IMR-90 (cell line): ENCODE data around the gene PRPF4.

Experiments used
- BHLHE40 ChIP-seq: fragments of 150-350 bp; IDR thresholded peaks from 2 replicates; pipeline ENCODE4 v1.6.1; 2016; ENCODE audit warnings: mild to moderate bottlenecking, low read depth, low read length
- MAFK ChIP-seq: IDR thresholded peaks from 2 replicates; pipeline ENCODE4 v1.6.1; 2012; ENCODE audit warnings: low read depth, low read length, improper control_type of control experiment
- MXI1 ChIP-seq: IDR thresholded peaks from 2 replicates; pipeline ENCODE4 v1.6.1; 2012; ENCODE audit warnings: low read depth, mild to moderate bottlenecking, low read length, moderate library complexity, borderline replicate concordance
- TF ChIP-seq, protein P1 (sequence below): conservative IDR thresholded peaks from 2 replicates; pipeline ENCODE4 v1.5.1; 2012; ENCODE audit warnings: mild to moderate bottlenecking, low read depth, low read length, improper control_type of control experiment

DNA sequence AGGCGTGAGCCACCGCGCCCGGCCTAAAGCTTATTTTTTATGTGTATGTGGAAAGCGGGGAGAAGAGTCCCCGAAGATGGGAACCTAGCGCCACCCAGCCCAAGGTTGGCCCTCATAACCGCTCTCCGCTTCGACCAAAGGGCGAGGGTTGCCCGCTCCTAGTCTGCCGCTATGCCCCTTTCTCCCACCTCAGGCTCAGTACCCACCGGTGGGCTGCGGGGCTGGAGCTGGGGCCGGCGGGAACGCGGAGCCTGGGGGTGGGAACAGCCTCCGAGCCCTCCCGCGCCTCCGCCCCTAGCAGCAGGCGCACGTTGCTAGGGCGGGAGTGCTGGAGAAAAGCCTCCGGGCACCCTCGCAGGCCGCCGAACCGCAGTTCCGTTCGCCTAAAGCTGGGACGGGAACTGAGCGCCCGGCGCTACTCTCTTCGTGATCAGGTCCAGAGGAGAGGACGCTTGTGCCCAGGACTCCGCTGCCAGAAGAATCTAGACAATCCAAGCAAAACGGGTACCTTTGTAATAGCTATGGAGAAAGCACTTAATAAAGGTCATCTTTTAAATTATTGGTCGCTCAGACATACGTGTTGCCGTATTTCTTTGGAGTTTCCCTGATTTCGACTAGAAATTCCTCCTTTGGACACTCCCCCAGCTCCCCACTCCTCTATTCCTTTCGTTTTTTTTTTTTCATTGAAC, 64.7 kb downstream of the PRPF4 start, which contains the start of gene WDR31:
- TF ChIP-seq MXI1 (peak; percentile 71; the same call in 1 of the 2 replicates), BHLHE40 (0 out of 2 replicates have a peak, but pooled peaks have one; percentile 19), MAFK (no peak)
- TF ChIP-seq, protein P1, sequence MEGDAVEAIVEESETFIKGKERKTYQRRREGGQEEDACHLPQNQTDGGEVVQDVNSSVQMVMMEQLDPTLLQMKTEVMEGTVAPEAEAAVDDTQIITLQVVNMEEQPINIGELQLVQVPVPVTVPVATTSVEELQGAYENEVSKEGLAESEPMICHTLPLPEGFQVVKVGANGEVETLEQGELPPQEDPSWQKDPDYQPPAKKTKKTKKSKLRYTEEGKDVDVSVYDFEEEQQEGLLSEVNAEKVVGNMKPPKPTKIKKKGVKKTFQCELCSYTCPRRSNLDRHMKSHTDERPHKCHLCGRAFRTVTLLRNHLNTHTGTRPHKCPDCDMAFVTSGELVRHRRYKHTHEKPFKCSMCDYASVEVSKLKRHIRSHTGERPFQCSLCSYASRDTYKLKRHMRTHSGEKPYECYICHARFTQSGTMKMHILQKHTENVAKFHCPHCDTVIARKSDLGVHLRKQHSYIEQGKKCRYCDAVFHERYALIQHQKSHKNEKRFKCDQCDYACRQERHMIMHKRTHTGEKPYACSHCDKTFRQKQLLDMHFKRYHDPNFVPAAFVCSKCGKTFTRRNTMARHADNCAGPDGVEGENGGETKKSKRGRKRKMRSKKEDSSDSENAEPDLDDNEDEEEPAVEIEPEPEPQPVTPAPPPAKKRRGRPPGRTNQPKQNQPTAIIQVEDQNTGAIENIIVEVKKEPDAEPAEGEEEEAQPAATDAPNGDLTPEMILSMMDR: no peak
